WTC11 (cell line): ENCODE measurements around the gene DNAI1. TPM values are rescaled to one million over a fixed set of nuclear protein-coding genes. Genes with fewer than 3 reads are reported as not detected.

Experiments
- ATAC-seq: fragments of 200-7000 bp; cut with Tn5 transposase; 2 replicates; pipeline ENCODE4 v1.10.0; 2021; ENCODE audit warnings: mild to moderate bottlenecking, moderate library complexity
- Bru-seq: library from RNA; stranded (reverse); fragments of 400-500 nt; gene quantifications from one replicate; lab custom pipeline; 2021; lab: Mats Ljungman, UMichigan
- CTCF ChIA-PET: fragments of 300-600 bp; sonication (Branson Sonifier 250); formaldehyde crosslinking; loops from one replicate; lab custom pipeline; 2021; ENCODE audit warnings: antibody characterized with exemption; lab: Charles Lee
- POLR2A ChIA-PET: fragments of 350-600 bp; sonication (Branson Sonifier 250); formaldehyde crosslinking; loops from one replicate; lab custom pipeline; 2021; ENCODE audit warnings: antibody characterized with exemption; lab: Charles Lee
- DNase-seq: peaks from one replicate; pipeline ENCODE4 v3.0.0; 2021; ENCODE audit warnings: low spot score
- H3K27ac Mint-ChIP-seq: 2 replicates; pipeline ENCODE4 v1.8.0; 2021; ENCODE audit warnings: mixed read lengths
- H3K27me3 Mint-ChIP-seq: 2 replicates; pipeline ENCODE4 v1.8.0; 2021; ENCODE audit warnings: low read depth, mild to moderate bottlenecking, moderate library complexity, mixed read lengths
- H3K36me3 Mint-ChIP-seq: 2 replicates; pipeline ENCODE4 v1.8.0; 2021; ENCODE audit warnings: mixed read lengths
- H3K4me1 Mint-ChIP-seq: 2 replicates; pipeline ENCODE4 v1.8.0; 2022; ENCODE audit warnings: mixed read lengths
- H3K4me3 Mint-ChIP-seq: 2 replicates; pipeline ENCODE4 v1.8.0; 2021; ENCODE audit warnings: mild to moderate bottlenecking, moderate library complexity, mixed read lengths
- H3K9me3 Mint-ChIP-seq: 2 replicates; pipeline ENCODE4 v1.8.0; 2021; ENCODE audit warnings: mixed read lengths
- ARID4B ChIP-seq: sonication (generic); formaldehyde crosslinking; IDR thresholded peaks from 2 replicates; pipeline ENCODE4 v1.8.0; 2023; ENCODE audit warnings: missing genetic modification reagents, mild to moderate bottlenecking, borderline replicate concordance
- ATF1 ChIP-seq: sonication (generic); formaldehyde crosslinking; IDR thresholded peaks from 2 replicates; pipeline ENCODE4 v1.8.1; 2023; ENCODE audit warnings: mild to moderate bottlenecking, moderate library complexity, missing genetic modification reagents
- ATF2 ChIP-seq: sonication (generic); formaldehyde crosslinking; IDR thresholded peaks from 2 replicates; pipeline ENCODE4 v1.8.1; 2022; ENCODE audit warnings: low read depth, missing genetic modification reagents, borderline replicate concordance
- E2F1 ChIP-seq: sonication (generic); formaldehyde crosslinking; IDR thresholded peaks from 2 replicates; pipeline ENCODE4 v1.8.0; 2022; ENCODE audit warnings: mild to moderate bottlenecking, missing genetic modification reagents
- ESRRA ChIP-seq: sonication (generic); formaldehyde crosslinking; IDR thresholded peaks from 2 replicates; pipeline ENCODE4 v1.8.1; 2022; ENCODE audit warnings: mild to moderate bottlenecking, missing genetic modification reagents, borderline replicate concordance
- FOXK1 ChIP-seq: sonication (generic); formaldehyde crosslinking; IDR thresholded peaks from 2 replicates; pipeline ENCODE4 v1.8.0; 2022; ENCODE audit warnings: mild to moderate bottlenecking, moderate library complexity, missing genetic modification reagents
- FOXP1 ChIP-seq: sonication (generic); formaldehyde crosslinking; IDR thresholded peaks from 2 replicates; pipeline ENCODE4 v1.8.0; 2022; ENCODE audit warnings: missing genetic modification reagents, mild to moderate bottlenecking, moderate library complexity, borderline replicate concordance
- HMGA2 ChIP-seq: fragments of 250-450 bp; sonication (Bioruptor Pico); IDR thresholded peaks from 2 replicates; pipeline ENCODE4 v1.4.0; 2021; ENCODE audit warnings: mild to moderate bottlenecking, moderate library complexity
- MAX ChIP-seq: sonication (generic); formaldehyde crosslinking; IDR thresholded peaks from 2 replicates; pipeline ENCODE4 v1.8.0; 2022; ENCODE audit warnings: mild to moderate bottlenecking, missing genetic modification reagents
- NFATC4 ChIP-seq: fragments of 250-450 bp; sonication (Bioruptor Pico); IDR thresholded peaks from 2 replicates; pipeline ENCODE4 v1.9.0; 2021; ENCODE audit warnings: mild to moderate bottlenecking
- NFE2L1 ChIP-seq: sonication (generic); formaldehyde crosslinking; IDR thresholded peaks from 2 replicates; pipeline ENCODE4 v1.8.1; 2023; ENCODE audit warnings: missing genetic modification reagents
- NR3C1 ChIP-seq: sonication (generic); formaldehyde crosslinking; conservative IDR thresholded peaks from 2 replicates; pipeline ENCODE4 v1.8.1; 2023; ENCODE audit warnings: low read depth, mild to moderate bottlenecking, missing genetic modification reagents
- RELA ChIP-seq: sonication (generic); formaldehyde crosslinking; IDR thresholded peaks from 2 replicates; pipeline ENCODE4 v1.8.1; 2022; ENCODE audit warnings: missing genetic modification reagents, mild to moderate bottlenecking, borderline replicate concordance
- SMAD4 ChIP-seq: sonication (generic); formaldehyde crosslinking; IDR thresholded peaks from 2 replicates; pipeline ENCODE4 v1.8.0; 2022; ENCODE audit warnings: mild to moderate bottlenecking, missing genetic modification reagents
- SP1 ChIP-seq: sonication (generic); formaldehyde crosslinking; conservative IDR thresholded peaks from 2 replicates; pipeline ENCODE4 v1.8.1; 2022; ENCODE audit warnings: missing genetic modification reagents
- TCF7 ChIP-seq: sonication (generic); formaldehyde crosslinking; IDR thresholded peaks from 2 replicates; pipeline ENCODE4 v1.8.0; 2022; ENCODE audit warnings: mild to moderate bottlenecking, low read depth, missing genetic modification reagents, moderate library complexity
- TEAD1 ChIP-seq: sonication (generic); formaldehyde crosslinking; IDR thresholded peaks from 2 replicates; pipeline ENCODE4 v1.8.0; 2022; ENCODE audit warnings: mild to moderate bottlenecking, missing genetic modification reagents
- TEAD4 ChIP-seq: sonication (generic); formaldehyde crosslinking; IDR thresholded peaks from 2 replicates; pipeline ENCODE4 v1.8.0; 2022; ENCODE audit warnings: mild to moderate bottlenecking, missing genetic modification reagents
- USF2 ChIP-seq: sonication (generic); formaldehyde crosslinking; IDR thresholded peaks from 2 replicates; pipeline ENCODE4 v1.8.1; 2023; ENCODE audit warnings: mild to moderate bottlenecking, missing genetic modification reagents, moderate library complexity
- ZNF121 ChIP-seq: sonication (generic); formaldehyde crosslinking; IDR thresholded peaks from 2 replicates; pipeline ENCODE4 v1.8.0; 2023; ENCODE audit warnings: missing genetic modification reagents
- ZNF263 ChIP-seq: sonication (generic); formaldehyde crosslinking; IDR thresholded peaks from 2 replicates; pipeline ENCODE4 v1.8.1; 2022; ENCODE audit warnings: low read depth, mild to moderate bottlenecking, moderate library complexity, missing genetic modification reagents
- ZNF317 ChIP-seq: sonication (generic); formaldehyde crosslinking; IDR thresholded peaks from 2 replicates; pipeline ENCODE4 v1.8.1; 2023; ENCODE audit warnings: low read depth, mild to moderate bottlenecking, moderate library complexity, missing genetic modification reagents, borderline replicate concordance
- ZNF396 ChIP-seq: fragments of 250-450 bp; sonication (Bioruptor Pico); IDR thresholded peaks from 2 replicates; pipeline ENCODE4 v1.8.0; 2021; ENCODE audit warnings: mild to moderate bottlenecking, moderate library complexity, borderline replicate concordance
- ZNF425 ChIP-seq: fragments of 250-450 bp; sonication (Bioruptor Pico); conservative IDR thresholded peaks from 2 replicates; pipeline ENCODE4 v1.9.0; 2021; ENCODE audit warnings: mild to moderate bottlenecking
- long read RNA-seq, 3 experiments: library from RNA in 1 of 3; library from capped mRNA in 1 of 3; library from polyadenylated mRNA in 1 of 3; unstranded in 2 of 3; stranded (forward) in 1 of 3; transcript quantifications; one replicate each; pipeline ENCODE4 v2.0.0, GENCODE V29; 2021
- total RNA-seq: library from RNA; stranded (reverse); gene quantifications from 3 replicates; pipeline ENCODE4 v1.2.3, GENCODE V29; 2021

Gene DNAI1
- 1.5 to 2.1 TPM (median 1.6 TPM) in 3 replicates for total RNA-seq
- percentile 37 among the genes with signal in this experiment for Bru-seq, nascent RNA
- long read RNA-seq, experiment 1, partial matches to known transcripts: 0 of 3 reads
- long read RNA-seq, experiment 1, other reads (novel, unspliced or antisense): 3 of 3 reads
- long read RNA-seq, experiment 2: 0 reads
- long read RNA-seq, experiment 3, partial matches to known transcripts: 0 of 3 reads
- long read RNA-seq, experiment 3, other reads (novel, unspliced or antisense): 3 of 3 reads

- H3K9me3 Mint-ChIP-seq: no peaks in the 10 kb centered on the region
- H3K4me3 Mint-ChIP-seq: peak within 1 kb of the TSS; percentile 86
- peak within 1 kb of the TSS; percentile 70 for H3K27ac Mint-ChIP-seq
- peak; percentile 79 for ATAC-seq
- H3K4me1 Mint-ChIP-seq: peaks cover 18% of the 10 kb centered on the region
- CTCF ChIA-PET: interaction anchor here (0.5 to 5.6 kb wide), 11 partner anchors 20 to 303 kb away, joined by 3 to 34 read pairs (median 4); partner anchors contain the start of gene MYORG
- POLR2A ChIA-PET: interaction anchor here (0.6 to 1.1 kb wide), 4 partner anchors 8 to 1456 kb away, joined by 3 to 4 read pairs (median 3); partner anchors contain the start of gene DCTN3
- TF ChIP-seq E2F1: no peak
- no peak for TF ChIP-seq SMAD4 (CRISPR knock-in tag)
- no peak for TF ChIP-seq RELA (CRISPR knock-in tag)
- TF ChIP-seq ZNF425 (CRISPR knock-in tag): no peak
- no peak for TF ChIP-seq FOXK1
- TF ChIP-seq FOXP1 (CRISPR knock-in tag): 0 out of 2 replicates have a peak, but pooled peaks have one; percentile 14
- no peak for TF ChIP-seq NR3C1 (CRISPR knock-in tag)
- TF ChIP-seq ZNF263 (CRISPR knock-in tag): no peak
- no peak for TF ChIP-seq ATF1 (CRISPR knock-in tag)
- TF ChIP-seq ESRRA (CRISPR knock-in tag): no peak
- TF ChIP-seq ARID4B (CRISPR knock-in tag): peak; percentile 25; the same call in 1 of the 2 replicates
- TF ChIP-seq SP1: peak; percentile 83
- TF ChIP-seq TEAD4 (CRISPR knock-in tag): no peak
- TF ChIP-seq ATF2 (CRISPR knock-in tag): no peak
- TF ChIP-seq ZNF121 (CRISPR knock-in tag): no peak
- TF ChIP-seq TCF7: no peak
- no peak for TF ChIP-seq NFATC4
- 0 out of 2 replicates have a peak, but pooled peaks have one; percentile 35 for TF ChIP-seq TEAD1 (CRISPR knock-in tag)
- no peak for TF ChIP-seq HMGA2 (CRISPR knock-in tag)
- TF ChIP-seq ZNF317 (CRISPR knock-in tag): no peak
- no peak for TF ChIP-seq ZNF396
- TF ChIP-seq USF2 (CRISPR knock-in tag): 0 out of 2 replicates have a peak, but pooled peaks have one; percentile 8
- peak; percentile 95 for TF ChIP-seq NFE2L1 (CRISPR knock-in tag)
- TF ChIP-seq MAX (CRISPR knock-in tag): peak; percentile 44; the same call in 1 of the 2 replicates
- TF ChIP-seq, all 79 proteins: peak for 7
- Mint-ChIP-seq H3K27me3 (peaks cover 32% of the 10 kb centered on the region), H3K36me3 (no peaks in the 10 kb centered on the region)
- DNase-seq: peak; percentile 99
Observed at GRCh38 chr9:34458013-34458958, at the start of gene DNAI1, which contains the start of gene FAM219A. Gene DNAI1, plus strand, starts transcription at chr9:34458805. Its CDS starts 201 bp downstream, at chr9:34459006. Gene FAM219A, minus strand, starts transcription at chr9:34458570. Its CDS starts 307 bp downstream, at chr9:34458263.
